IMR-90 (cell line): ENCODE measurements around the gene TMEM248. TPM values are rescaled to one million over a fixed set of nuclear protein-coding genes. Genes with fewer than 3 reads are reported as not detected.
"Not testable (repeated sequence)": the region's sequence is repeated elsewhere in the genome, so short reads cannot be mapped to it uniquely, and the experiment has no call there.

Source experiments
- ATAC-seq: fragments of 200-7000 bp; cut with Tn5 transposase; 2 replicates; pipeline ENCODE4 v1.9.1; 2020; ENCODE audit warnings: low read depth, mild to moderate bottlenecking, moderate library complexity
- BruUV-seq: library from RNA; stranded (reverse); fragments of 400-500 nt; replicated peaks from 2 replicates; lab custom pipeline; 2021; lab: Mats Ljungman, UMichigan
- CTCF ChIA-PET: fragments of 300-600 bp; formaldehyde crosslinking; extraction: SDS; loops from one replicate; lab custom pipeline; 2021; ENCODE audit warnings: antibody characterized with exemption; lab: Yijun Ruan, JAX
- POLR2A ChIA-PET: fragments of 300-600 bp; sonication (Branson Sonifier 250); formaldehyde crosslinking; loops from one replicate; lab custom pipeline; 2022; ENCODE audit warnings: antibody characterized with exemption; ENCODE audit not compliant: unreplicated experiment; lab: Charles Lee
- DNase-seq: peaks from one replicate; pipeline ENCODE4 v3.0.0; 2013
- H2AFZ ChIP-seq: replicated peaks from 2 replicates; pipeline ENCODE3; 2013; ENCODE audit warnings: low read length, mild to moderate bottlenecking; ENCODE audit not compliant: poor library complexity
- H2AK5ac ChIP-seq: 2 replicates; pipeline ENCODE4 v1.6.1; 2013; ENCODE audit warnings: low read depth, low read length, inconsistent platforms
- H2AK9ac ChIP-seq: replicated peaks from 2 replicates; pipeline ENCODE3; 2013; ENCODE audit warnings: mild to moderate bottlenecking, low read depth, low read length, moderate library complexity; ENCODE audit not compliant: poor library complexity
- H2BK120ac ChIP-seq: 2 replicates; pipeline ENCODE4 v1.6.1; 2013; ENCODE audit warnings: low read depth, low read length, inconsistent platforms
- H2BK15ac ChIP-seq: 3 replicates; pipeline ENCODE4 v1.6.1; 2013; ENCODE audit warnings: low read depth, low read length, inconsistent platforms
- H2BK20ac ChIP-seq: 2 replicates; pipeline ENCODE4 v1.6.1; 2013; ENCODE audit warnings: low read depth, mild to moderate bottlenecking, inconsistent platforms, low read length, moderate library complexity
- H2BK5ac ChIP-seq: 2 replicates; pipeline ENCODE4 v1.6.1; 2013; ENCODE audit warnings: mild to moderate bottlenecking, low read depth, low read length, inconsistent platforms; ENCODE audit not compliant: poor library complexity, severe bottlenecking
- H3K14ac ChIP-seq: replicated peaks from 2 replicates; pipeline ENCODE4 v1.6.1; 2013; ENCODE audit warnings: low read depth, low read length, inconsistent platforms
- H3K18ac ChIP-seq: 2 replicates; pipeline ENCODE4 v1.6.1; 2013; ENCODE audit warnings: low read depth, low read length, control low read depth
- H3K23ac ChIP-seq: 2 replicates; pipeline ENCODE4 v1.6.1; 2013; ENCODE audit warnings: low read depth, low read length, inconsistent platforms
- H3K27ac ChIP-seq: 2 replicates; pipeline ENCODE4 v1.5.1; 2013; ENCODE audit warnings: mild to moderate bottlenecking, control low read depth, low read length; ENCODE audit not compliant: insufficient read depth
- H3K27me3 ChIP-seq: 2 replicates; pipeline ENCODE4 v1.6.1; 2013; ENCODE audit warnings: low read length; ENCODE audit not compliant: control insufficient read depth, insufficient read depth
- H3K36me3 ChIP-seq: 2 replicates; pipeline ENCODE4 v1.6.1; 2013; ENCODE audit warnings: low read length, mixed read lengths; ENCODE audit not compliant: control insufficient read depth, insufficient read depth
- H3K4ac ChIP-seq: 2 replicates; pipeline ENCODE4 v1.6.1; 2013; ENCODE audit warnings: low read depth, low read length, inconsistent platforms
- H3K4me1 ChIP-seq: 2 replicates; pipeline ENCODE4 v1.6.1; 2013; ENCODE audit warnings: low read length, mixed read lengths; ENCODE audit not compliant: control insufficient read depth, insufficient read depth
- H3K4me2 ChIP-seq: 2 replicates; pipeline ENCODE4 v1.6.1; 2013; ENCODE audit warnings: low read depth, mild to moderate bottlenecking, control low read depth, low read length, moderate library complexity
- H3K4me3 ChIP-seq: 2 replicates; pipeline ENCODE4 v1.5.1; 2013; ENCODE audit warnings: low read depth, mild to moderate bottlenecking, control low read depth, low read length, moderate library complexity; ENCODE audit not compliant: insufficient read depth
- H3K56ac ChIP-seq: 2 replicates; pipeline ENCODE4 v1.6.1; 2013; ENCODE audit warnings: low read length, inconsistent platforms; ENCODE audit not compliant: insufficient read depth; ENCODE audit errors: extremely low read depth
- H3K79me1 ChIP-seq, 2 experiments: 2 replicates each; pipeline ENCODE4 v1.6.1; 2013; ENCODE audit warnings: low read length in 2 of 2, inconsistent platforms in 1 of 2, low read depth in 1 of 2
- H3K9ac ChIP-seq: 2 replicates; pipeline ENCODE4 v1.6.1; 2013; ENCODE audit warnings: low read depth, low read length, control low read depth
- H3K9me1 ChIP-seq: 2 replicates; pipeline ENCODE4 v1.6.1; 2013; ENCODE audit warnings: low read length, inconsistent platforms; ENCODE audit not compliant: insufficient read depth
- H3K9me3 ChIP-seq: 2 replicates; pipeline ENCODE4 v1.6.1; 2013; ENCODE audit warnings: low read length; ENCODE audit not compliant: control insufficient read depth, insufficient read depth
- H4K20me1 ChIP-seq: 2 replicates; pipeline ENCODE4 v1.6.1; 2013; ENCODE audit warnings: low read length, inconsistent platforms; ENCODE audit not compliant: insufficient read depth
- H4K5ac ChIP-seq: 2 replicates; pipeline ENCODE4 v1.6.1; 2013; ENCODE audit warnings: mild to moderate bottlenecking, low read depth, low read length, control low read depth
- H4K8ac ChIP-seq, 2 experiments: 2 replicates each; pipeline ENCODE4 v1.6.1; 2013; ENCODE audit warnings: low read depth in 2 of 2, low read length in 2 of 2, control low read depth in 1 of 2, inconsistent platforms in 1 of 2
- H4K91ac ChIP-seq: 2 replicates; pipeline ENCODE4 v1.6.1; 2013; ENCODE audit warnings: low read depth, low read length, inconsistent platforms; ENCODE audit not compliant: insufficient read depth
- CTCF ChIP-seq: conservative IDR thresholded peaks from 2 replicates; pipeline ENCODE4 v1.5.1; 2012; ENCODE audit warnings: mild to moderate bottlenecking, low read depth, low read length, improper control_type of control experiment
- FOS ChIP-seq: fragments of 150-350 bp; IDR thresholded peaks from 2 replicates; pipeline ENCODE4 v1.6.1; 2016; ENCODE audit warnings: low read depth, low read length
- MAZ ChIP-seq: IDR thresholded peaks from 2 replicates; pipeline ENCODE4 v1.6.1; 2012; ENCODE audit warnings: low read depth, mild to moderate bottlenecking, low read length, improper control_type of control experiment, moderate library complexity, borderline replicate concordance
- NFE2L2 ChIP-seq: fragments of 150-350 bp; IDR thresholded peaks from 2 replicates; pipeline ENCODE4 v1.6.1; 2016; ENCODE audit warnings: low read depth, mild to moderate bottlenecking, low read length
- WGBS, 2 experiments: methylation state at CpG; one replicate each; pipeline versions ENCODE4 v1.1.5 to v1.1.7; 2013; ENCODE audit warnings: missing lambda C conversion rate in 2 of 2; ENCODE audit not compliant: insufficient read length in 1 of 2; ENCODE audit errors: extremely low coverage in 2 of 2; 5-methylcytosine and 5-hydroxymethylcytosine counted together
- dilution Hi-C: fragments of 300-500 bp; cut with HindIII; formaldehyde crosslinking; loops from one replicate; pipeline ENCODE4 v1.14.3; 2018; ENCODE audit warnings: low sequenced_read_pairs; ENCODE audit not compliant: unreplicated experiment
- in situ Hi-C: fragments of 300-500 bp; cut with MboI; formaldehyde crosslinking; loops from 3 replicates; pipeline ENCODE4 v1.14.3; 2019; ENCODE audit warnings: low sequenced_read_pairs, inconsistent platforms, mixed read lengths
- intact Hi-C: fragments of 100-400 bp; cut with micrococcal nuclease; formaldehyde crosslinking; loops from 2 replicates; pipeline ENCODE4 v1.10.0; 2022
- polyA plus RNA-seq, 3 experiments: library from polyadenylated mRNA; depleted of rRNA; stranded (reverse); fragments of >200 nt; gene quantifications; 2 replicates each; pipeline ENCODE4 v1.2.3, GENCODE V29; 2012; ENCODE audit warnings: low replicate concordance in 1 of 3
- total RNA-seq: library from RNA; depleted of rRNA; stranded (reverse); fragments of >200 nt; gene quantifications from 2 replicates; pipeline ENCODE4 v1.2.3, GENCODE V29; 2012

The TMEM248 gene
- total and polyA plus RNA-seq, 2 of the 4 experiments (the other 2 are of a cell fraction), result 103 to 175 TPM

GRCh38 chr7:66967029-66967428, 46.0 kb downstream of the TMEM248 start:
- no peak overlapping the region for H4K8ac ChIP-seq
- H3K4me1 ChIP-seq, result no peaks in the 10 kb centered on the region
- in situ Hi-C loops (no loop called here), intact Hi-C loops (no loop called here), dilution Hi-C loops (no loop called here)
- H4K91ac ChIP-seq, result no peak overlapping the region
- 0 out of 4 replicates have a peak, but pooled peaks cover 0 to 3% of the 10 kb centered on the region in 2 experiments for H3K79me1 ChIP-seq
- H2BK120ac ChIP-seq, result no peak overlapping the region
- 0 out of 2 replicates have a peak, but pooled peaks cover 2% of the 10 kb centered on the region for H3K36me3 ChIP-seq
- no peak overlapping the region for H2BK20ac ChIP-seq
- H3K56ac ChIP-seq, result no peak overlapping the region
- no peak overlapping the region for H3K23ac ChIP-seq
- DNase-seq, result no peak
- no peak overlapping the region for H3K18ac ChIP-seq
- no peak overlapping the region for H3K4ac ChIP-seq
- H4K20me1 ChIP-seq, result no peaks in the 10 kb centered on the region
- no peak overlapping the region for H3K4me2 ChIP-seq
- WGBS, 2 experiments, result no CpG with 5 or more reads among the region's 6 CpGs
- H4K5ac ChIP-seq, result no peak overlapping the region
- H2BK15ac ChIP-seq, result no peak overlapping the region
- H3K9ac ChIP-seq, result no peak overlapping the region
- CTCF ChIA-PET, result interaction anchor here (1.3 kb wide), 1 partner anchor 10 kb away, joined by 3 read pairs; no protein-coding TSS in a partner anchor
- H3K14ac ChIP-seq, result no peak overlapping the region
- POLR2A ChIA-PET, result no interaction called here
- BruUV-seq, result no TSS peak
- no peak overlapping the region for H2BK5ac ChIP-seq
- H3K9me3 ChIP-seq, result no peaks in the 10 kb centered on the region
- no peak overlapping the region for H2AK9ac ChIP-seq
- H3K4me3 ChIP-seq, result no peak overlapping the region
- TF ChIP-seq NFE2L2, result no peak
- no peak for TF ChIP-seq MAZ
- TF ChIP-seq CTCF, result no peak
- no peak for TF ChIP-seq FOS
- ATAC-seq, result no peak
- no peaks in the 10 kb centered on the region for H3K9me1 ChIP-seq
- H3K27ac ChIP-seq, result no peak overlapping the region
- no peaks in the 10 kb centered on the region for H3K27me3 ChIP-seq
- no peak overlapping the region; the same call in 1 of the 2 replicates for H2AK5ac ChIP-seq
- no peak overlapping the region for H2AFZ ChIP-seq

- H3K4me2 ChIP-seq, H3K23ac ChIP-seq, H2AK9ac ChIP-seq, H3K4me3 ChIP-seq, in situ Hi-C loops, H3K56ac ChIP-seq, H2AFZ ChIP-seq, H3K27ac ChIP-seq, H2BK15ac ChIP-seq, H3K4me1 ChIP-seq, intact Hi-C loops, H4K8ac ChIP-seq, H2BK120ac ChIP-seq, H3K9me3 ChIP-seq, H4K5ac ChIP-seq, H3K18ac ChIP-seq, H2AK5ac ChIP-seq, H3K9ac ChIP-seq, BruUV-seq, H3K79me1 ChIP-seq, DNase-seq, H3K9me1 ChIP-seq, dilution Hi-C loops, POLR2A ChIA-PET, H4K91ac ChIP-seq, H3K4ac ChIP-seq, H4K20me1 ChIP-seq, H3K27me3 ChIP-seq, H3K14ac ChIP-seq, H3K36me3 ChIP-seq, H2BK20ac ChIP-seq, H2BK5ac ChIP-seq, ATAC-seq: not testable (repeated sequence)
- 83% methylated on average over 1 of the region's 5 CpGs; no CpG with 5 or more reads in 1 of the 2 experiments for WGBS, 2 experiments
- CTCF ChIA-PET, result interaction anchor here (0.7 kb wide), 1 partner anchor 18 kb away, joined by 4 read pairs; no protein-coding TSS in a partner anchor
Measured at GRCh38 chr7:66969001-66969400, 48.0 kb downstream of the TMEM248 start.
